ACHN (cell line): ENCODE data around the gene STAT2.
"Not testable (repeated sequence)": the region's sequence is repeated elsewhere in the genome, so short reads cannot be mapped to it uniquely, and the experiment has no call there.

Source experiments
- DNase-seq: peaks from one replicate; pipeline ENCODE4 v3.0.0-alpha.2; 2015
- in situ Hi-C: cut with HindIII; loops from 2 replicates; pipeline ENCODE4 v1.10.0; 2017; ENCODE audit warnings: low sequenced_read_pairs, low pct_ligation_motif_present, low pct_unique_long_range_greater_than_20kb

Gene STAT2

DNA sequence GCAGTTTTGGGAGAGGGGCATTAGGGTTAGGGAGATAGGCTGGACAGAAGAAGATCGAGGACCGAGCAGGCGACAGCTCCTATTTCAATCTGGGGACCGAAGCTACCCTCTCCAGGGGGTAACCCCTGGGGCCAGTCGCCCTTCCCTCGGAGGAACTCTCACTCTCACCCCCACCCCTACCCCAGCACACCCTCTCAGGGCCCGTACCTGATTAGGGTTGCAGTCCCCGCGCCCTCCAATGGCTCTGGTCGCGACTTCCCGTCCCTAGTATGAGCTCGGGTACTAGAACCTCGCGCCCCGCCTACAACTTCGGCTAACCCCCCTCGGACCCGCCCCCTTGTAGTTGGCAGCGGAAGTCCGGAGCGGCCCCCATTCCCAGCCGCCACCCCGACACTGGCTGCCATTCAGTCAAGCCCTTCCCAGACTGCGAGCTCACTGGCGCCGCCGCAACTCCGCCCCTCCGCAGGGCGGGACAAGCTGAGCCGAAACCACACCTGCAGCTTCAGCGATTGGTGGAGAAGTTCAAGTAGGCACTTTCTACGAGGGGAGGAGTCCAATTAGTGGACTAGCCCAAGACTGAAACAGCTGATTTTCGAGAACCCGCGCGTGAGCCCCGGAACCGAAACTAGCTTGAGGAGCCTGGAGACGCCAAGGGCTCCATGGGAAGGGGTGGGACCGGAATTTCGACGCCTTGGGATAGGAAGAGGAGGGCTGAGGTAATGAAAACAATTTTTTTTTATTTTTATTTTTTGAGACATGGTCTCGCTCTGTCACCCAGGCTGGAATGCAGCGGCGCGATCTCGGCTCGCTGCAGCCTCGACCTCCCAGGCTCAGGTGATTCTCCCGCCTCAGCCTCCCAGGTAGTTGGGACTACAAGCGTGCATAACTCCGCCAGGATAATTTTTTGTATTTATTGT, at the start of gene STAT2:
STAT2 (minus strand) TSS at position 257 of the 917 bp plus-strand sequence. CDS start 3,536 bp downstream, outside the sequence.
- in situ Hi-C loops: no loop called here
- DNase-seq: peak; percentile 100

DNA sequence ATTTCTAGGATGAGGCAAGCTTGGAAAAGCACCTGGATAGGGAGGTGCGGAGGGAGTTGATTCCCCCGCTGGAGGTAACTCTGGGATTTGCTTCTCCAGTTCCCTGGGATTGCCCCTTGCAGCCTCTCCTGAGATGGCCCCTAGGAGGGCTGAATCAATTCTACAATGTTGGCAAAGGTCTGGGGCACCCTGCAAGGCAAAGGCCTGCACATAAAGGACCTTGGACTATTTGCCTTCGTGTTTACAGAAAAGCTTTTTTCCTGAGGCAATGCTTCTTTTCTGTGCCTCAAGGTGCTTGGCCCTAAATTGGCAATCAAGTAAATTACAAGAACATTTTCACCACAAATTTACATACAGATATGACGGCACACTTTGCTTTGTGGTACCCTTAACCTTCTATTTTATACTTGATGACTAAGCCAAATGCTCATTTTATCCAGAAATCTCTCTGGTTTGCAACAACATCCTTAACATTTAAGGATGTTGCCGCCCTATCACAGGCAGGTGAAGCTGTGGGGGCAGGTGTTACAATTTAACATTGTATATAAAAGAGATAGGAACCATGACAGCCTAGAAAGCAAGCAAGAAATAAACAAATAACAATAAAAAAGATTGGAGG, 49.0 kb upstream of the STAT2 start:
- DNase-seq: no peak
- in situ Hi-C loops: no loop called here

GRCh38 chr12:56404227-56404626, 44.3 kb upstream of the STAT2 start:
- in situ Hi-C loops, DNase-seq: not testable (repeated sequence)

DNA sequence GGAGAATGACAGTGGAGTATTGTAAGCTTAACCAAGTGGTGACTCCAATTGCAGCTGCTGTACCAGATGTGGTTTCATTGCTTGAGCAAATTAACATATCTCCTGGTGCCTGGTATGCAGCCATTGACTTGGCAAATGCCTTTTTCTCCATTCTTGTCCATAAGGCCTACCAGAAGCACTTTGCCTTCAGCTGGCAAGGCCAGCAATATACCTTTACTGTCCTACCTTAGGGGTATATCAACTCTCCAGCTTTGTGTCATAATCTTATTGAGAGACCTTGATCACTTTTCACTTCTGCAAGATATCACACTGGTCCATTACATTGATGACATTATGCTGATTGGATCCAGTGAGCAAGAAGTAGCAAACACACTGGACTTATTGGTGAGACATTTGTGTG, 41.7 kb upstream of the STAT2 start:
- DNase-seq, in situ Hi-C loops: not testable (repeated sequence)

- DNase-seq, in situ Hi-C loops: not testable (repeated sequence)
Observed at GRCh38 chr12:56401125-56401524, 41.2 kb upstream of the STAT2 start.

- in situ Hi-C loops, DNase-seq: not testable (repeated sequence)
Observed at GRCh38 chr12:56399466-56399865, 39.6 kb upstream of the STAT2 start.

DNA sequence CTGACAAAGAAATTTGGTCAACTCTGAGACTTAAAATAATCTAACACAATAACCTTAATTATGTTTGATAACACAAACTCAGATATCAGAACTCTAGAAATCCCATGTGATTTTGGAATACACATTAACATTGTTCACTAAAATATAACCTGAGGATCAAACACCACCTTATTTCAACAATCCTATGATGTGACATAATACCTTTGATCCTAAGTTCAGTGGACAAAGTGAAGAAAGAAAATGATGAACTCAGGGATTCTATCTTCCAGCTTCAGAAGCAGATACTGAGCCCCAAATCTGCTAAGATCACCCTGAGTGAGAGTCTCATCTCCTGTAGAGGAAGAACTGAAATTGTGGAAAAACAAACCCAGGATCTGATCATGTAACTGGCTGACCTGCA, 38.4 kb upstream of the STAT2 start:
- no peak for DNase-seq
- in situ Hi-C loops: no loop called here

- in situ Hi-C loops: no loop called here
- DNase-seq: no peak
Observed at GRCh38 chr12:56392331-56392730, 32.4 kb upstream of the STAT2 start.

DNA sequence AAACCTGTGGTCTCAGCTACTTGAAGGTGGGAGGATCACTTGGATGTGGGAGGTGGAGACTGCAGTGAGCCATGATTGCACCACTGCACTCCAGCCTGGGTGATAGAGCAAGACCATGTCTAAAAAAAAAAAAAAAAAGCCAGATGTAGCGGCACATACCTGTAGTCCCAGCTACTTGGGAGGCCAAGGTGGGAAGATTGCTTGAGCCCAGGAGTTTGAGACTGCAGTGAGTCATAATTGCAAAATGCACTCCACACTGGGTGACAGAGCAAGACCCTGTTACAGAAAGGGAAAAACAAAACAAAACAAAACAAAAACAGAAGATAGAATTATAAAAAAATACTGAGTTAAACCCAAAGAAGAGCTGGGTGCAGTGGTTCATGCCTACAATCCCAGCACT, 31.8 kb upstream of the STAT2 start:
- DNase-seq: no peak
- in situ Hi-C loops: no loop called here

DNA sequence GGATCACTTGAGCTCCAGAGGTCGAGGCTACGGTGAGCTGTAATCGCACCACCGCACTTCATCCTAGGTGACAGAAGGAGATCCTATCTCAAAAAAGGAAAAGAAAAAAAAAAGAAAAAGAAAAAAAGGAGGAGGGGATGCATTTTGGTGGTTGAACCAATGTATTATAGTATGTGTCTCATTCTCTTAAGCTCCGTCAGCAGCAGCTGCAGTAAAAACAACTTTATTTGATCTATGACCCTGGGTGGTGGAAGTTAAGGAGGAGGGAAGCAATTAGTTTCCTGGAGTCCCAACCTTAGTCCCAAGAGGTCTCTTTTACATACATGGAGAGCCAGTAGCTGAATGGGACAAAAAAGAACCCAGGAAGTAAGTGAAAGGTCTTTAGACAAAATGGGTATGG, 29.5 kb upstream of the STAT2 start:
- in situ Hi-C loops: no loop called here
- DNase-seq: no peak

GRCh38 chr12:56387152-56387736, 27.3 kb upstream of the STAT2 start:
- no peak for DNase-seq
- in situ Hi-C loops: no loop called here

DNA sequence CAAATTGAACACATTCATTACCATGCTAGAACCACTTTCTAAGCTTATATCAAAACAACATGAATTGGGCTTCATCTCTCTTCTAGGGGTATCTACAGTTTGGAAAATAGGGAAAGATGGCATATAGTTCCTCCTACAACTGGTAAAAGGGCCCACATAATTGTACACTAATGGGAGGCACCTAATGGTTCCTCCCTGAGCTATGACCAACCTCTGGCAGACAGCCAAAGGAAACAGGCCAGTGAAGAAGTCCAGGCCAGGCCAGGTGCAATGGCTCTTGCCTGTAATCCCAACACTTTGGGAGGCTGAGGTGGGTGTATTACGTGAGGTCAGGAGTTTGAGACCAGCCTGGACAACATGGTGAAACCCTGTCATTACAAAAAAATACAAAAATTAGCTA, 26.0 kb upstream of the STAT2 start:
- no peak for DNase-seq
- in situ Hi-C loops: no loop called here

- no peak for DNase-seq
- in situ Hi-C loops: no loop called here
Observed at GRCh38 chr12:56382611-56383010, 22.7 kb upstream of the STAT2 start.

- no peak for DNase-seq
- in situ Hi-C loops: no loop called here
Observed at GRCh38 chr12:56377989-56378316, 18.0 kb upstream of the STAT2 start.

DNA sequence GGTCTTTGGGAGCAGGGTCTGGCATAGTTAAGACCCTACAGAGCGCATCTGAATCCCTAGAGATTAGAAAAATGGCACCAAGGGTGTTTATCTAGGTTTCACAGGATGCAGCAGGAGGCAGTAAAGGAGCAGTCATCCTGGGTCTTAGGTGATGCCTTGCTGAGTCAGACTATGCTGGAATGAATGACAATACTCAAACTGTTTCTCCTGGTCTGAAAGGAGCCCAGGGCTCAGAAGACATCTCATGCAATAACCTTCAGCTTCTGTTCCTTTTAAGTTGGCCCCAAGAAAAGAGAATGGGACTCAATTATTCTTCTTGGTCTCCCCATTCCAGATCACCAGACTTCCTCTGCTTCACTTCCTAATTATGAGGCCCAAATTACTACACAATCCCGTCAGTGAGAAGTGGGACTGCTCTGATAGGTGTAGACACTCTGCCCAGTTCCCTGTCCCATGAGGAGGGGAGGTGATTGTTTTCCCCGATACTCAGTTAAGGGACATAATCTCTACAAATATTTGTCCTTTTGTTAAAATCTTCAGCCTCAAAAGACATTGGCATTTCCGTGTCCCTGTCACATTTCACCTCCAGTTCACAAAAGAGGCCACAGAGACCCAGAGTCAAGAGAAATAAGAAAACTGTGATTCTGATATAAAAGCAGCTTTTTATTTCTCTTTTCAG, 17.5 kb upstream of the STAT2 start:
- DNase-seq: peak; percentile 53
- in situ Hi-C loops: no loop called here

DNA sequence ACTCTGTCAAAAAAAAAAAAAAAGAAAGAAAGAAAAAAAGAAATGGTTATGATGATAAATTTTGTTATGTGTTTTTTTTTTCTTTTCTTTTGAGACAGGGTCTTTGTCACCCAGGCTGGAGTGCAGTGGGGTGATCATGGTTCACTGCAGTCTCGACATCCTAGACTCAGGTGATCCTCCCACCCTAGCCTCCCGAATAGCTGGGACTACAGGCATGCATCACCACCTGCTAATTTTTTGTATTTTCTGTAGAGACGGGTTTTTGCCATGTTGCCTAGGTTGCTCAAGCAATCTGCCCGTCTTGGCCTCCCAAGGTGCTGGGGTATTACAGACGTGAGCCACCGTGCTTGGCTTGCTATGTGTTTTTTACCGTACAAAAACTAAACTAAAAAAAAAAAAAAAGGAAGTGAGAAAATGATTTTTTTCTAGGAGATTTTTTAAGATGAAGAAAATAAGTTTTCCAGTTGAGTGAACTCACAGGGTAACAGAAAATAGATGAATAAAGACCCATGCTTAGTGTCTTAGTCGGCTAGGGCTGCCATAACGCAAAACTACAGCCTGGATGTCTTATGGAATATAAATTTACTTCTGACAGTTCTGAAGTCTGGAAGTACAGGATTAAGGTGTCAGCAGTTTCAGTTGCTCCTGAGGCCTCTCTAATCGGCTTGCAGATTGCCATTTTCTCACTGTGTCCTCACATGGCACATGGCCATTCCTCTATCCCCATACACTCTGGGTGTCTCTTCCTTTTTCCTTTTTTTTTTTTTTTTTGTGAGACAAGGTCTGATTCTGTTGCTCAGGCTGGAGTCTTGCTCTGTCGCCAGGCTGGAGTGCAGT, 15.9 kb upstream of the STAT2 start:
- DNase-seq: no peak
- in situ Hi-C loops: no loop called here

DNA sequence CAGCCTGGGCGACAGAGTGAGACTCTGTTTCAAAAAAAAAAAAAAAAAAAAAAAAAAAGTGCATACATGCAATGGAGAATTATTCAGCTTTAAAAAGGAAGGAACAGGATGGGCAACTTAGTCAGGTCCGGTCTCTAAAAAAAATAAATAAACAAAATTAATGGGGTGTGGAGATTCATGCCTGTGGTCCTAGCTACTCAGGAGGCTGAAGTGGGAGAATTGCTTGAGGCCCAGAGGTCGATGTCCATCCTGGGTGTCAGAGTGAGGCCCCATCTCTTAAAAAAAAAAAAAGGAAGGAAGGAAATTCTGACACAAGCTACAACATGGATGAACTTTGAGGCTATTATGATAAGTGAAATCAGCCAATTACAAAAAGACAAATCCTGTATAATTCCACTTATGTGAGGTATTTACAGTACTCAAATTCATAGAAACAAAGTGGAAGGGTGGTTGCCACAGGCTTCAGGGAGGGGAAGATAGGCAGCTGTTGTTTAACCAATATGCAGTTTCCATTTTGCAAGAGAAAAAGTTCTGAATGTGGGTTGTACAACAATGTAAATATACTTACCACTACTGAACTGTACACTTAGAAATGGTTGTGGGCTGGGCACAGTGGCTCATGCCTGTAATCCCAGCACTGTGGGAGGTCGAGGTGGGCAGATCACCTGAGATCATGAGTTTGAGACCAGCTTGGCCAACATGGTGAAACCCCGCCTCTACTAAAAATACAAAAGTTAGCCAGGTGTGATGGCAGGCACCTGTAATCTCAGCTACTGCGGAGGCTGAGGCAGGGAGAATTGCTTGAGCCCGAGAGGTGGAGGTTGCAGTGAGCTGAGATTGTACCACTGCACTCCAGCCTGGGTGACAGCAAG, 15.1 kb upstream of the STAT2 start:
- in situ Hi-C loops: no loop called here

More for the DNA sequence above, 15.1 kb upstream of the STAT2 start:
- no peak for DNase-seq
